H1 (cell line): Measurements from ENCODE around the gene HOXD4. TPM values are rescaled to one million over a fixed set of nuclear protein-coding genes. Genes with fewer than 3 reads are reported as not detected.
A peak's percentile ranks its signal among the peaks of the same experiment; 100 is the strongest.

Experiments
- BCL11A ChIP-seq, 2 experiments: IDR thresholded peaks; one replicate each; pipeline ENCODE4 v1.6.1; 2011; ENCODE audit warnings: low read depth in 2 of 2, low read length in 2 of 2, mild to moderate bottlenecking in 2 of 2
- BRCA1 ChIP-seq: IDR thresholded peaks from 2 replicates; pipeline ENCODE4 v1.6.1; 2012; ENCODE audit warnings: low read depth, low read length, improper control_type of control experiment
- CBX8 ChIP-seq: fragments of 300-800, 300-1000 bp; sonication (generic); IDR thresholded peaks from 2 replicates; pipeline ENCODE4 v1.7.1; 2016; ENCODE audit warnings: low read depth, low read length, borderline replicate concordance
- CTCF ChIP-seq, 3 experiments: IDR thresholded peaks; 1 replicate in 2 of 3; 2 replicates in 1 of 3; pipeline versions ENCODE4 v1.5.1 to v1.6.1; 2011; ENCODE audit warnings: low read length in 3 of 3, mild to moderate bottlenecking in 3 of 3, inconsistent platforms in 2 of 3, low read depth in 1 of 3, moderate library complexity in 1 of 3; ENCODE audit not compliant: insufficient read depth in 1 of 3; ENCODE audit errors: control extremely low read depth in 1 of 3
- E2F6 ChIP-seq: IDR thresholded peaks from 2 replicates; pipeline ENCODE4 v1.6.1; 2012; ENCODE audit warnings: inconsistent platforms
- EGR1 ChIP-seq: IDR thresholded peaks from 2 replicates; pipeline ENCODE4 v1.6.1; 2011; ENCODE audit warnings: low read depth, low read length, borderline replicate concordance
- EP300 ChIP-seq, 2 experiments: IDR thresholded peaks; 1 replicate in 1 of 2; 2 replicates in 1 of 2; pipeline ENCODE4 v1.6.1; 2011 to 2012; ENCODE audit warnings: low read depth in 2 of 2, low read length in 2 of 2, mild to moderate bottlenecking in 2 of 2, borderline replicate concordance in 1 of 2, inconsistent platforms in 1 of 2, moderate library complexity in 1 of 2
- GTF2F1 ChIP-seq: IDR thresholded peaks from 2 replicates; pipeline ENCODE4 v1.6.1; 2012; ENCODE audit warnings: low read depth, low read length, improper control_type of control experiment, borderline replicate concordance
- HDAC6 ChIP-seq: IDR thresholded peaks from one replicate; pipeline ENCODE4 v1.7.1; 2012; ENCODE audit warnings: low read depth, mild to moderate bottlenecking, inconsistent platforms, low read length, moderate library complexity
- NANOG ChIP-seq: IDR thresholded peaks from 2 replicates; pipeline ENCODE4 v1.6.1; 2011; ENCODE audit warnings: low read length, low read depth, mild to moderate bottlenecking, inconsistent platforms; ENCODE audit not compliant: insufficient read depth, poor library complexity, severe bottlenecking
- RNF2 ChIP-seq: fragments of 200-900, 300-1000 bp; sonication (generic); IDR thresholded peaks from 2 replicates; pipeline ENCODE4 v1.7.1; 2016; ENCODE audit warnings: borderline replicate concordance, low read depth, mild to moderate bottlenecking, antibody characterized with exemption, low read length; ENCODE audit not compliant: poor library complexity, severe bottlenecking; ENCODE audit errors: missing control alignments
- SIN3A ChIP-seq, 2 experiments: IDR thresholded peaks in 1 of 2; conservative IDR thresholded peaks in 1 of 2; 2 replicates each; pipeline ENCODE4 v1.6.1; 2011 to 2012; ENCODE audit warnings: low read length in 2 of 2, improper control_type of control experiment in 1 of 2, low read depth in 1 of 2, mild to moderate bottlenecking in 1 of 2
- SP1 ChIP-seq: IDR thresholded peaks from 2 replicates; pipeline ENCODE4 v1.6.1; 2011; ENCODE audit warnings: low read depth, low read length
- SUZ12 ChIP-seq: fragments of 200-600 bp; sonication (generic); IDR thresholded peaks from 2 replicates; pipeline ENCODE4 v1.6.1; 2012; ENCODE audit warnings: mild to moderate bottlenecking, inconsistent platforms, low read length, moderate library complexity, mixed read lengths
- TAF1 ChIP-seq: IDR thresholded peaks from 2 replicates; pipeline ENCODE4 v1.6.1; 2011; ENCODE audit warnings: mild to moderate bottlenecking, low read depth, low read length
- TEAD4 ChIP-seq: IDR thresholded peaks from 2 replicates; pipeline ENCODE4 v1.6.1; 2012; ENCODE audit warnings: low read depth, low read length, inconsistent platforms, mixed read lengths
- USF2 ChIP-seq: IDR thresholded peaks from 2 replicates; pipeline ENCODE4 v1.6.1; 2011; ENCODE audit warnings: low read length, improper control_type of control experiment
- polyA plus RNA-seq, 7 experiments: library from polyadenylated mRNA; depleted of rRNA in 3 of 7; stranded (reverse) in 5 of 7; unstranded in 2 of 7; fragments of >200 nt in 5 of 7; fragments of 200-250 nt in 2 of 7; gene quantifications; 1 replicate in 5 of 7; 2 replicates in 1 of 7; 4 replicates in 1 of 7; pipeline versions ENCODE4 v1.2.1 to v1.2.3, GENCODE V29; 2011 to 2013; ENCODE audit warnings: missing spikeins in 2 of 7, mixed read lengths in 2 of 7
- total RNA-seq: library from RNA; stranded (reverse); fragmentation: NEBNext Ultra II Directional; extraction: Animal tissue kit (Norgen Biotek cat#: 25700); gene quantifications from 2 replicates; pipeline ENCODE4 v1.2.1, GENCODE V29; 2021

Gene HOXD4
- total and polyA plus RNA-seq, 2 of the 8 experiments (the other 6 are each of a cell fraction or from before 2014, with no cell fraction given): not detected

GRCh38 chr2:176132205-176133171, 18.9 kb upstream of the HOXD4 start (continued):
- TF ChIP-seq CBX8 (0 out of 2 replicates have a peak, but pooled peaks have one; percentile 57), BRCA1 (no peak), USF2 (no peak), TAF1 (no peak), RNF2 (peak; percentile 99), NANOG (no peak), HDAC6 (no peak), EP300 (IDR thresholded peaks at IDR 0.05; ENCODE audit: borderline replicate concordance in 1 of 2, low read depth in 2 of 2, low read length in 2 of 2) (no peak), E2F6 (no peak), SUZ12 (peak; percentile 88), GTF2F1 (no peak), SIN3A (conservative IDR thresholded peaks at IDR 0.05 in 1 of 2, IDR thresholded peaks at IDR 0.05 in 1 of 2; ENCODE audit: low read depth in 1 of 2, low read length in 2 of 2) (no peak), BCL11A (IDR thresholded peaks at IDR 0.05; ENCODE audit: low read depth in 2 of 2, low read length in 2 of 2) (no peak), TEAD4 (no peak), EGR1 (no peak), CTCF (IDR thresholded peaks at IDR 0.05; ENCODE audit: control extremely low read depth in 1 of 3, insufficient read depth in 1 of 3, low read depth in 1 of 3, low read length in 3 of 3) (no peak), SP1 (no peak)
